GM18526 (cell line): ENCODE data around the gene ALX4.

Source experiments
- POLR2A ChIP-seq: IDR thresholded peaks from 3 replicates; pipeline ENCODE4 v1.6.1; 2011; ENCODE audit not compliant: insufficient read length; ENCODE audit errors: extremely low read depth

ALX4 gene

GRCh38 chr11:44260081-44260480 lies 49.9 kb downstream of the ALX4 start:
- no peak for TF ChIP-seq POLR2A

- no peak for TF ChIP-seq POLR2A
These were observed 51.0 kb downstream of the ALX4 start for GRCh38 chr11:44258839-44259420.

- TF ChIP-seq POLR2A, result no peak
These were observed 51.8 kb downstream of the ALX4 start for GRCh38 chr11:44258190-44258489.

- no peak for TF ChIP-seq POLR2A
These were observed 52.4 kb downstream of the ALX4 start for GRCh38 chr11:44257338-44258189.

- no peak for TF ChIP-seq POLR2A
These were observed 53.2 kb downstream of the ALX4 start for GRCh38 chr11:44256673-44257291.

GRCh38 chr11:44255406-44256071 lies 54.4 kb downstream of the ALX4 start:
- no peak for TF ChIP-seq POLR2A

- TF ChIP-seq POLR2A, result no peak
These were observed 56.8 kb downstream of the ALX4 start for GRCh38 chr11:44252999-44253602.

GRCh38 chr11:44250421-44250820 lies 59.5 kb downstream of the ALX4 start:
- no peak for TF ChIP-seq POLR2A

- no peak for TF ChIP-seq POLR2A
These were observed 61.8 kb downstream of the ALX4 start for GRCh38 chr11:44248109-44248508.

- TF ChIP-seq POLR2A, result no peak
These were observed 62.4 kb downstream of the ALX4 start for GRCh38 chr11:44247508-44247907.

GRCh38 chr11:44246726-44247125 lies 63.2 kb downstream of the ALX4 start:
- TF ChIP-seq POLR2A, result no peak

- no peak for TF ChIP-seq POLR2A
These were observed 65.2 kb downstream of the ALX4 start for GRCh38 chr11:44244639-44245310.

- no peak for TF ChIP-seq POLR2A
These were observed 66.2 kb downstream of the ALX4 start for GRCh38 chr11:44243595-44244343.

GRCh38 chr11:44243086-44243485 lies 66.9 kb downstream of the ALX4 start:
- TF ChIP-seq POLR2A, result no peak

- no peak for TF ChIP-seq POLR2A
These were observed 68.1 kb downstream of the ALX4 start for GRCh38 chr11:44241851-44242250.

- TF ChIP-seq POLR2A, result no peak
These were observed 72.8 kb downstream of the ALX4 start for GRCh38 chr11:44237156-44237555.
